G401.6 (cell line): ENCODE results near the gene SPHK1.

ENCODE experiments used
- FAIRE-seq: peaks from 2 replicates; lab custom pipeline; 2012; peaks lifted over from hg19 to GRCh38; lab: Jason Lieb, UNC

Gene SPHK1

GRCh38 chr17:76407509-76407908 is 23.1 kb downstream of the SPHK1 start:
- no peak for FAIRE-seq

DNA sequence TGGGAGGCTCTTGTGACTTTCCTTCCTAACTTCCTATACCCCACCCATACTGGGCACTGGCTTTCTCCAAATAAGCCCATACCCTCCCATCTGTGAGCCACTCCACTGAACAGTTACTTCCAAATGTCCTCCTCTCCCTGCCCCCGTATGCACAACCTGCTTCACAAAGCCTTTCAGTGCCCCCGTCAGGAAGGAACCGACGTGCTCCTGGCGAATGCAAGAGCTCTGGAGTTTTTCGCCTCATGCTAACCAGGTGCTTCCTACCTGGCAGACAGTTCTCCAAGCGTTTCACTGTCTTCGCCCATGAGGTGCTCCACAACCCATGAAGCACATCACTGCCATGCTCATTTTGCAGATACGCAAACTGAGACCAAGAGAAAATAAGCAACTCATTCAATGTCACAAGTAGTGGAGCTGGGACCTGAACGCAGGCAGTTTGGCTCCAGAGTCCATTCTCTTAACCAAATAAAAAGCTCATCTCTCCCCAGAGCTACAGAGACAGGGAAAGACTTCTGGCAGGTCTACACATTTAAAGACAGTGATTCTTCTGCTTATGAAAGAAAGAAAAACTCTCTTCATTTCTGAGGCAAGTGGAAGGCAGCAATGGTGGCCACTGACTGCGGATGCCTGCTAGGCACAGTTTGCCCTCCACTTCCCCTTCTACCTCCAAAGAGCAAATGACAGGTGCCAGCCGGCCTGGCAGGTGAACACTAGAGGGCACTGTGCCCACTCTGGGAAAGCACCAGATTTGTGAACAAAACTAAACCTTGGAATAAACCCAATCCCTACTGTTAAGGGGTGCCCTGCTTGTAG is 23.8 kb downstream of the SPHK1 start:
- peak; percentile 3 for FAIRE-seq

- FAIRE-seq, result no peak
These were observed 26.0 kb downstream of the SPHK1 start for GRCh38 chr17:76410328-76410965.

DNA sequence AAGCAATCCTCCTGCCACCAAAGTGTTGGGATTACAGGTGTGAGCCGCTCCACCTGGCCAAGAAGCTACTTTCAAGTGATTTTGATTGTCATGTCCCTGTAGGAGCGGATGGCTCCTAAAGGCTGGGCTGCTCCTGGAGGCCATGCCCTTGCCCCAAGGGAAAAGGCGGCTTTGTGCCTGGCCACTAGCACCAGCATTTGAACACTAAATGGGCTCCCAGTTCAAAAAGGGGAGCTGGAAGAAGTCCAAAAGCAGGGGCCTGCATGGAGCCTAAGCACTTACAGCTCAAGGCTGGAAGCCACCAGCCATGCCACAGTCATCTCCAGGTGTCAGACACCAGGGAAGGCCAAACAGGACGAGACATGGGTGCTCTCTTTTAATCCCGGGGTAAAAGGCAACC is 26.8 kb downstream of the SPHK1 start:
- no peak for FAIRE-seq

DNA sequence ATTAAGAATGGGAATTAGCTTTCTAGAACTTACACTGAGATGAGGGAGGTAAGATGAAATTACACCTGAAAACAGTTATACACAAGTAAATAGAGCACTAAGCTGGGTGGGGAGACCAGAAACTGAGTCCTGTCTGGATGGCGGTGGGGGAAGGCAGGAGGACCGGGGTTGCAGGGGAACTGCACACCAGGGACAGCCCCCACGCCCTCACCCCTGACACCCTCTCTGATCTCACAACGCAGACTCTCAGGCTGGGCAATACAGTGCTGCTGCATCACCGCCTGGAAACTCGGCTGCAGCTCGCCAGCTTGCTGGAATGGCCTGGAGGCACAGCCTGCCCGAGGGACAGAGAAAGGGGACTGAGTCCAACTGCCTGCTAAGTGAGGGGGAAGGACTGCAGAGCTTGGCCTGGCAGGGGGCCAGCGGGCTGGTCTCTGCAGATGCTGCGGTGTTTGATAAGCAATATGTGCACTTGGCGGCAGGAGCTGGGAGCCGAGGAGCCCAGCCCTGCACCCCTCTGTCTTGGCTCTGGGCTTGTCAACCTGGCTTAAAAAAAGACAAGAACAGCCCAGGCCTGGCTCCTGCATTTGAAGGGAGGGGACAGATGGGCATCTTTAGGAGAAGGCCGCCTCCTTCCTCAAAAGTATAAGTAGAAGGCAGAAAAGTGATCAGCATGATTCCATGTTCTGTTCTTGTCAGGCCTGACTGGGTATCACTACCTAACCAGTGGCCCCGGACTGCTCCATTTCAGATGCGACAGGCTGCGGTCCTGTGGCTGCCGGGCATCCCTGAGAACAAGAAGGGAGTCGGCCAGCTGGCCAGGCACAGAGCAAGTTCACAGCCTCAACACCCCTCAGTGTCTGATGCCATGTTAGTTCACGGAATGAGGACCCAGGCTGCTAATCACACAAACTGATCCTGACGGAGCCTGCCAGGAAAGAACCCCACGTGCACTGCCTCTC is 30.2 kb downstream of the SPHK1 start:
- no peak for FAIRE-seq

- FAIRE-seq, result no peak
These were observed 31.4 kb downstream of the SPHK1 start for GRCh38 chr17:76415786-76416185.

GRCh38 chr17:76416457-76416856 is 32.0 kb downstream of the SPHK1 start:
- no peak for FAIRE-seq

DNA sequence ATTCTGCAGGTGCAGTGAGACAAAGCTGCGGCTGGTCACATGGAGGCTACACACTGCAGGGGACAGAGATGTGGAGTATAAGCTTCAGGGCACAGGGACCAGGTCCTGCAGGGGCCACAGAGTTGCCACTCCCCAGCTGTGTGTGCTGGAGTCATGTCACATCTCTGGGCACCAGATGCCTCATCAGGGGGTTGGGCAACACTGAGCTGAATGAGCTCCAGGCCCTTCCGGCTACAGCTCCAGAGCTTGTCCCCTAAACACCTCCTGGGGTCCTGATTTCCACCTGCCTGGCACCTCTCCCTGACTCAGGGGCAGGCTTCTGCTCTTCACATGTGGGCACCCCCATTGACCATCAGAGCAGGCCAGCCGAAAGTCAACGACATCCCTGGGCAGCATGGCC is 32.5 kb downstream of the SPHK1 start:
- no peak for FAIRE-seq

GRCh38 chr17:76417499-76418143 is 33.2 kb downstream of the SPHK1 start:
- FAIRE-seq, result no peak

DNA sequence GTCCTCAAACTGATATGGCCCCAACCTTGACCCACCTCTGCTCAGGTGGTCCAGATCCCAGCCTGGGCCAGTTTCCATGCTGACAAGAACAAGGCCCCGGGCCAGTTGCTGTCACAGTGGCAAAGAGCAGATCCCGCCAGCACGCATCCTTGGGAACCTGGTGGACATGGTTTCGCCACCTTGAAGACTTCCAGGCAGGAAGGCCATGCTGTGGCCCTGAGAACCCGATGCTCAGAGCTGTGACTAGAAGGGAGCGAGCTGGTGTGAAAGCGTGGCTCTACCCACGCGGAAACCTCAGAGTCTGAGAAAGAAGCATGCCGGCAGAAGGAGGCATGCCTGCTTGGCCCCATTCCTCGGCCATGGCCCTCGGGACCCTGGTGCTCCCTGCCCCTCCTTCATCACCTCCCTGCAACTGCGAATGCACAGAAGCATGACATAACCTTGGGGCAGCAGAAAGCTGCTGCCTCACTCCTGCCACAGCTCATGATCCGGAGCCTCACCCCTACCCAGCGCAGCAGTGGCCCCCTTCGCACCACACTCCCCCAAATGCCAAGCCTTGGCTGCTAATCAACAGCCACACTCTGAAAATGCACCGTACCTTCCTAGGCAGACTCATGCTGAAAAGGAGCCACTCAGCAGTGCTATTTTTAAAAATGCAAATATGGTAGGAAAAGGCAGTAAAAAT is 35.3 kb downstream of the SPHK1 start:
- no peak for FAIRE-seq

DNA sequence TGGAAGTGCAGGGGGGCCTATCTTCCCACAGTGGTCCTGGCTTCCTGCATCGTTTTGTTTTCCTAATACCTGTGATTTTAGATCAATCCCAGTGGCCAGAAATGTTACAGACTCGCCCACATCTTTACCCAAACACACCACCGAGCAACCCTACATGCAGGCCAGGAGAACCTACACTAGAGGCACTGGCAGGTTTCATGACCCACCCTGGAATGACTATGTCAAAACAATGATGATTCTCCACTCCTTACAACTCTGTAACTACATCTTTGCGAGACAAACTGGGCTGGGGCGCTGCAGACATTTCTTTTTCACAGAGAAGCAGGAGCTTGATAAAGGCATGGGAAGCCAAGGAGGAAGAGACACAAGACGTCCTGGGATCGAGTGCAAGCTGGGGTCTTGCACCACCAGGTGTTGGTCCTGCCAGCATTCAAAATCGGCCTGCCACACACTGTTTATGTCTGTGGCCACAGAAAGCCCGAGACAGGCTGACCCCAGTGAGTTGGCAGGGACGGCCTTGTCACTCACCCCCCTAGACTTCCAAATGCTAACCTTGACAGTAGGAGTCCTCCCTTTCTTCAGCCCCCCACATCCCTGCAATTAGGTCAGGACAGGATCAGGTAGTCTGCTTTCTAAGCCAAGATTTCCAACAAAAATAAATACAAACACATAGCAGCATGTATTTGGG is 36.1 kb downstream of the SPHK1 start:
- FAIRE-seq, result no peak

DNA sequence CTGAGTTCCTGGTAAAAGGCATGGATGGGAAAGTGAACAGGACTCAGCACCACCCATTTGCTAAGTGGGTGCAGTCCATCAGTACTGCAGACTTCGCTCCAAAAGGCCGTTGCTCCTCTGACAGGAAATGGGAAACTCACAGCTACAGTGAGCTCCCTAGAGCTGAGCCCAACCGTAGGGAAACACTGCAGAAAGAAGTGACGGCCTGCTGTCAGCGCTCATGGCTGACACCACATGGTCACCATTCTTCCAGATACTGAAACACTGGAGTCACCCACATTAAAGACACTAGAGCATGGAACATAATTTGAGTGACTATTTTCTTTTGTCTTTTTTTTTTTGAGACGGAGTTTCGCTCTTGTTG is 36.6 kb downstream of the SPHK1 start:
- no peak for FAIRE-seq

GRCh38 chr17:76422406-76422805 is 38.0 kb downstream of the SPHK1 start:
- FAIRE-seq, result no peak

- no peak for FAIRE-seq
These were observed 38.5 kb downstream of the SPHK1 start for GRCh38 chr17:76422860-76423259.

DNA sequence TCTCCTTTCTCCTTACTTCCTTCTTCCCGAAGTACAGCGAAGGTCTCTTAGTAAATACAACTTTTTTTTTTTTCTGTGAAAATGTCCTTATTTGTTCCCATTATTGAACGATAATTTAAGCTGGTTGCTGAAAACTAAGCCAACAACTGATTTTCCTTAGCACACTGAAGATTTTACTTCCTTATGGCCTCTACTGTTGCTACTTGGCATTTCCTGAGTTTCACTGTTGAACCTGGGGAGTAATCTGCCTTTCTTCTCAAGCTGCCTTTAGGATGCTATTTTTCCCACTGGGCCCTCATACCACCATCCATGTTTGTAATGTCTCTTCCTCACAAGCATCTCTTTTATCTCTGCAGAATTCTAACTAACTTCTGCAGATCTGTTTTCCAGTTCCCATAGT is 42.4 kb downstream of the SPHK1 start:
- no peak for FAIRE-seq

DNA sequence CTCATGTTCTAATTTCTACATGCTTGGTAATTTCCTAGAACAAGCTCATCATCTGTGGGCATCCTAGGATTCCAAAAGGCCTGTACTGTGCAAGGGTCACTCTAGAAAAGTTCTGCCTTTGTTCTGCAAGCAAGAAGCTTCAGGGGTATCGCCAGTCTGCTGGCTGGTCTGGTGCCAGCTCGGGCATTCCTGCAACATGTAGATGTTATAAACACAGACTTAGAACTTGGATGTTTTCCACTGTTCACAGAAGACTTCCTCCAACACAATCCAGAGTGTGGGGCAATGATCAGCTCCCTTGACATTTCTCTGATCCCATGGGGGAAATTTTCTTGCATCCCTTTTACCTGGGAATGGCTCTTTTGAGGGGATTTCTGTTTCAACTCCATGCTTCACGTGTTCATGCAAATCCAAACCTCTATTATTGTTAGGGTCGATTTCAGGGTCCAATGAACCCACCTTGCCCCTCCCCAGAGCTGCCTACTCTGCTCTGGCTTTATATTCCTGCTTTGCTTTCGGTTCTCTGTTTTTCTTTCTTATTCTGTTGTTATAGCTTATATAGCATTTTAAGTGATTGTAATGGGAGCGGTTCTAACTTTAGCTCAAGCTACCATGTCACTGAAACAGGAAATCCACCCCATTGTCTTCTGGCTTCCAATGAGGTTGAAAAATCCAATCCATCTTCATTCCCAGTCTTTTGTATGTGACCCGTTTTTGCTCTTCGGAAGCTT is 43.3 kb downstream of the SPHK1 start:
- no peak for FAIRE-seq

GRCh38 chr17:76428511-76428910 is 44.1 kb downstream of the SPHK1 start:
- FAIRE-seq, result no peak

- FAIRE-seq, result no peak
These were observed 47.1 kb downstream of the SPHK1 start for GRCh38 chr17:76431509-76431908.

DNA sequence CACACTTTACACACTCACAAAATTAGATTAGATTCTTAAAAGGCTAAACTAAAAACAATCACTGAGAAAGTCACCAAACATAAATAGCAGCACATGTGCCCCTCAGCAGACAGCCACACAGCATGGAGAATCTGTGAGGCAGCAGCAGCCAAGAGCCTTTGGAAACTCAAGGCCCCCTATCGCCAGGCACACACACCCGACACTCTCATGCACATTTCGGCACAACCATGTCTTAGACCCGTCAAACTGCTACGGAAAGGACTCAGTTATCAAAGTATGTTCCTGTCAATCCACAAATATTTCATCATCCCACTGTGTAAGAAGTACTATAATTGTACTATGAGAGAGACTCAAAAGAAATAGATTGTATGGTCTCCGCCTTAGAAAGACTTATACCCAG is 47.6 kb downstream of the SPHK1 start:
- no peak for FAIRE-seq

DNA sequence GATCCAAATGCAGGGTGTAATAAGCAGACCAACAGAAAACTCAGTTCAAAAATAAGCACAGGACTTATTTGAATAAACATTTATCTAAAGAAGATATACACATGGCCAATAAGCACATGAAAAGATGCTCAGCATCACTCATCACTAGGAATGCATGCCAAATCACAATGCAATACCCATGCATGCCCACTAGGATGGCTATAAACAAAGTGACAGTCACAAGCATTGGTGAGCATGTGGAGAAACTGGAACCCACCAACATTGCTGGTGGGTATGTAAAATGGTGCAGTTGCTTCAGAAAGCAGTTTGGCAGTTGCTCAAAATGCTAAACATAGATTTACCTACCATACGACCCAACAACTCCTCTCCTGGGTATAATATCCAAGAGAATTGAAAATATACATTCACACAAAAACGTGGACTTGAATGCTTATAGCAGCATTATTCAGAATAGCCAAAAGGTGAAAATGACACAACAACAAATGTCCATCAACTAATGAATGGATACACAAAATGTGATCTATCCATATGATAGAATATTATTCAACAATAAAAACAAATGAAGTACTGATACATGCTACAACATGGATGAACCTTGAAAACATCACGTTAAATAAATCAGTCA is 48.4 kb downstream of the SPHK1 start:
- FAIRE-seq, result no peak
